HG03025 (cell line): Measurements from ENCODE around the gene NBPF1.
"Not testable (repeated sequence)": the region's sequence is repeated elsewhere in the genome, so short reads cannot be mapped to it uniquely, and the experiment has no call there.

Experiments
- ATAC-seq: cut with Tn5 transposase; IDR thresholded peaks from one replicate; pipeline ENCODE4 v1.9.1; 2021; ENCODE audit warnings: mild to moderate bottlenecking, moderate library complexity; ENCODE audit not compliant: unreplicated experiment, low FRiP score

NBPF1 gene

DNA sequence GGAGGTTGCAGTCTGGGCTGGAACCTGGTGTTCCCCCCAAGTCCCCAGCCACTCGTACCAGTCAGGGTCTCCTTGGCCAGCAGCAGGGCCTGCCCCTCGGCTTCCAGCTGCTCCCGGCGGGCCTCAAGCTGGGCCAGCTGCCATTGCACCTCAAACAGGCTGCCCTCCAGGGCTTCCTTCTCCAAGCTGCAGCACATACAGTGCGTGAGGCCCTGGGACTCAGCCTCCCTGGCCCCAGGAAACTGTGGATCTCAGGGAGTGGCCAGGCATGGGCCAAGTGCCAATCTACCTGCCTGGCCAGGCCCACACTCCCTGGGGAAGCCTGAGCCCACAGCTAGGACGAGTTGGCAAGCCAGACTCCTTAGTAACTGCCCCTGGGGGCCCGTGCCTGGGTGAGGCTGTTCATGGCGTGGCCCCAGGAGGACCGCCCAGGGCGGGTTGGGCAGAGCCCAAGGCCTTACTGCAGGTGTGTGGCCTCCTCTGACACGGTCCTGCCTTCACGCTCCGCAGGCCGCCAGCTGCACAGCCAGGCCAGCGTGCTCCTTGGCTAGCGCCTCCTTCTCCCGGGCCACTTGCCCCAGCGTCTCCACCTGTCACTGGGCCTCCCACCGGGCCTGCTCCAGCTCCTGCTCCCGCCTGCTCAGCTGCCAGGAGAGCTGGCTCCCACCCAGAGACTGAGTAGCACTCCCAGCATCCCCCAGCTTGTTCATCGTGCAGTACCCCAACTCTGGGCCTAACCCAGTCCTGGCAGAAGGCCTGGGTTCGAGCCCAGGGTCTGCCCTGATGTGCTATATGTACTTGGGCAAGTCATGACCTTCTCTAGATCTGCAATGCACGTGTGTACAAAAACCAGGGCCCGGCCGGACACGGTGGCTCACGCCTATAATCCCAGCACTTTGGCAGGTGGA is 10.7 kb upstream of the NBPF1 start:
- not testable (repeated sequence) for ATAC-seq

DNA sequence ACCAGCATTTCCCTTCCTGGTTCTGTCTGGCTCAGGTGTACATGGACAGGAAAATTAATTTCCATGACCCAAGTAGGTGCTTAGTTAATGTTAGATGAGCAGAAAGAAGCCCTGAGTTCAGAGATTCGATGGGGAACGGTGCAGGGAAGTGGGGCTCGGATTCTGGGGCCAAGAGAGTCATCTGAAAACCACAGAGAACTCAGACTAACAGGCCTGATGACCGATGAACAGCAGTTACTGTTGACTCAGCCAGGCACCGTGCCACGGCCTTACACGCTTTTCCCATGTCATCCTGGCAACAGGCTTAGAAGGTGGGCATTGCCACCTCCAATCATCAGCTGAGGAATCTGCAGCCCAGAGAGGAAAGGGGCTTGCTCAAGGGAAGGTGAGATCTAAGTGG is 10.0 kb upstream of the NBPF1 start:
- not testable (repeated sequence) for ATAC-seq

DNA sequence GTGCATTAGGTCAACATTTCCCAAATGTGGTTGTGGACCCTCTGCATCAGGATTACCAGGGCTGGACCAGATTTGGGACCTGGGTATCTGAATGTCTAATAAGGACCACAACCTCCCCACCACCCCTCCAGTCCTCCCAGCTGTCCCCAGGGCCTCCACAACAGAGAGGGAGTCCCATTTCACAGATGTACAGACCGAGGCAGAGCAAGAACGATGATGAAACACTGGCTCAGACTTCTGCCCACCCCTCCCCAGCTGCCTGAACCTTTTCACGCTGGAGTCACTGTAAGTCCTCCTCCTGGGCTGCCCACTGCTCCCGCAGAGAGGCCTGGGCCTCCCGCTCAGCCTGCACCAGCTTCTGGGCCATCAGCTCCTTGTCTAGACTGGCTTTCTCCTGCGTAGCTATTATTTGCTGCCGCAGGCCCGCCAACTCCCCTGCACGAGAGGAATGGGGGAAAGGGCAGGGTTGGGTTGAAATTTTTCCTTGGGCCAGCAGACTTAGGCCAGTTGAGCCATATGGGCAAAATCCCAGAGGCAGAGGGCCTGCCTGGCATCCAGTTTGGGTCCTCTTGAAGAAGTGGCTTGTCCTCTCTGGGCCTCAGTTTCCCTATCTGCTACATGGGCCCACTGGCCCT is 8.4 kb upstream of the NBPF1 start:
- not testable (repeated sequence) for ATAC-seq

DNA sequence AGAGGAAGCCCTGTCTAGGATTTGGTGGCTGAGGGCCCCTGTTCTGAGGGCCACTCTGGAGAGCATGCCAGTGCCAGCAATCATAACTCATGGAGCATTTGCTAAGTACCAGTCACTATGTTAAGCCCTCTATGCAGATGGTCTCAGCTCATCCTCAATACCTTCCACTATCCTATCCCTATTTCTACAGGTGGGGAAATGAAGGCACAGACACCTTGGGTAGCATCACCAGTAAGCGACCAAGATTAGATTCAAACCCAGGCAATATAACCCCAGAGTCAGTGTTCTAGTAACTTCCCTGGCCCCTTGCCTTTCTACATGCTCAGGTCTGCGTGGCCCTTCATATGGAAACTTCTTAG is 7.9 kb upstream of the NBPF1 start:
- ATAC-seq: no peak

DNA sequence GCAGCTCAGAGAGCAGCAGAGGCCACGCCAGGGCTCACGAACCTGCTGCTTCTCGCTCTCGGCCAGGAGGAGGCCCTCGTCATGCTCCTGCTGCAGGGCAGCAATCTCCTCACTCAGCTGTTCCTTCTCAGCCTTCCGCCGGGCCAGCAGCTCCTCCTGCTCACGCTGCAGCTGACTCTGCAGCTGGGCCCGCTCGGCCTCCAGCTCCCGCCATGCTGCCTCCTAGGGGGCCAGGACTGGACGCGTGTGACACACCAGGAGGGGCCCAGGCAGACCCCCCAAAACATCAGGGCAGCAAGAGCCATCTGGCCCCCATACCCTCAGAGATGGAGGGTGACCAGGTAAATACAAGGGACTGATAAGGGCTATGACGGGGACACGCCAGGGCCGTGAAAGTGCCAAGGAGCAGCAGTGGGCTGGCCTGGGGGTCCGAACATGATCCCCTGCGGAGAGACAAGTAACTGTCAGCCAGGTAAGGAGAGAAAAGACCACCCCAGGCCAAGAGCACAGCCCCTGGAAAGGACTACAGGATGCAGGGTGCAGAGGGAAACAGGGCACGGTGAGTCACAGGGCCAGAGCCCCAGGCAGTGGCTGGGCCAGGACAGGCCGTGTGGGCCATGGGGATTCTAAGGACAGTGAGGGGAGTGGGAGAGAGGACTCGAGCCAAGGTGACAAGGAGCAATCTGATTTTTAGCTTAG is 6.6 kb upstream of the NBPF1 start:
- not testable (repeated sequence) for ATAC-seq

DNA sequence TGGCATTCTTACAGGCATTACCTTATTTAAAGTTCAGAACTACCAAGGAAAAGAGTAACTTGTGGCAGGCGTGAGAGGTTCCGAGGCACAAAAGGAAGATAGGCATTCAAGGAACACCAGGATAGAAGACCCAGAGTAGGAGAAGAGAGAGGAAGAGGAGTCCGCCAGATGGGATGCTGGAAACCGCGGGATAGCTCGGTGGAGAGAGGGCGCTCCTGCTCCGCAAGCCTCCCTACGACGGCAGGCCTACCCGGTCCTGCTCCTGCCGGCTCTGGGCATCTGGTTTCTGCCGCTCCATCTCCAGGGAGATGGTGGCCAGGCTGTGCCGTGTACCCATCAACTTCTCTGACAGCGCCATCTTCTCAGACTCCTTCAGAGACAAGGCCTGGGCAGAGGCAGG is 5.4 kb upstream of the NBPF1 start:
- no peak for ATAC-seq

DNA sequence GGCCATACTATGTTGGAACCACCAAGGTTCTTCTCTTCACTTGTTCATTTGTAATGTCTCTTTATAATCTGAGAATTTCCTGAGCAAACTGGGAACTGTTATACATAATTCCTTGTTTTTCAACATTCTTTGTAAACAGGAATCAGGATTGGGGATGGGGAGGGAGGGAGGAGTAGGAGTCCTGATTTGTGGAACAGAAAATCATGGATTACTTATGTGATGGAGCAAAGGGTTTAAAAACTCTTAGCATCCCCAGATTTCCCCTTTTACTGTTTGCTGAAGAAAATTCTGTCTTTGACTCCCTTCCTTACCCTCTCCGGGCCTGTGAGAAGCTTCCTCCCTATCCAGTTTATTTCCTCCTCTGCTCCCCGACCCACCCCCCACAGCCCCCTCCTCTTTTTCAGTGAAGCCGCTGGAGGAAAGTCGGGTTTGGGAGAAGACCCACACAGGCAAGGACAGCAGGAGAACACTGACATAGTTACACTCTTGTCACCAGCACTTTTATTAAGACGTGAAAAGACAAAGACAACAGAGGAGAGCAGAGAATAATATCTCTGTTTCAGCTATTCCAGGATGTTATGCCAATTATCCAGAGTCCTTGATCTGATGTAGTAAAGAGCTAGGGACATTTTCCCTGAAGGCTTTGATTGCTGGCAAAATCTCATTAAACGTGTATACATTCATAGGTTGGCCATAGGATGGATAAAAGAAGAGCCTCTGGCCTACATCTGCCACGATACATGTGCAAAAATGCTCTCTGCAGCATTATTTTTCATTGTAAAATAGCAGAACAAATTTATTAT is 4.6 kb upstream of the NBPF1 start:
- no peak for ATAC-seq

DNA sequence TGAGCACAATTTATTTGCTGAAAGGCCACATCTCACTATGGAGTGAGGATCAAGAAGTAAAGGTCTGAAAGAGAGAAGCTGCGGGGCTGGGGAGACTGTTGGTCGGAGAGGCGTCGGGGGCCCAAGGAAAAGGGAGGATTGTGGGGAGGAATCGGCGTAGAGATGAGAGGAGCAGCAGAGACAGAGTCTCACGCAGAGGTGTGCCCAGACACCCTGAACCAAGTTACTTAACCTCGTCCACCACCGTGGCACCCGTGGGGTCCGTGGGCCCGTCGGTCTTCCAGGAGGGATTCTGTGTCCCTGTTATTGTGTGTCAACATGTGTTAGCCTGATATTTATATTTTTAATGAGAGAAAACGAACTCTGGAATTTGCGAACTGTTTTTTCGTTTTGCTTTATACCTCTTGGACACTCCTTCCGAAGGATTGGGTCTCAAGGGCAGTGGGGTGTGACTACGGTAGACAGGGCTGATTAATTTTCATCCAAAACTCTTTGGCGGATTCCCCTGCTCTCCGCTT is 3.8 kb upstream of the NBPF1 start:
- ATAC-seq: no peak

DNA sequence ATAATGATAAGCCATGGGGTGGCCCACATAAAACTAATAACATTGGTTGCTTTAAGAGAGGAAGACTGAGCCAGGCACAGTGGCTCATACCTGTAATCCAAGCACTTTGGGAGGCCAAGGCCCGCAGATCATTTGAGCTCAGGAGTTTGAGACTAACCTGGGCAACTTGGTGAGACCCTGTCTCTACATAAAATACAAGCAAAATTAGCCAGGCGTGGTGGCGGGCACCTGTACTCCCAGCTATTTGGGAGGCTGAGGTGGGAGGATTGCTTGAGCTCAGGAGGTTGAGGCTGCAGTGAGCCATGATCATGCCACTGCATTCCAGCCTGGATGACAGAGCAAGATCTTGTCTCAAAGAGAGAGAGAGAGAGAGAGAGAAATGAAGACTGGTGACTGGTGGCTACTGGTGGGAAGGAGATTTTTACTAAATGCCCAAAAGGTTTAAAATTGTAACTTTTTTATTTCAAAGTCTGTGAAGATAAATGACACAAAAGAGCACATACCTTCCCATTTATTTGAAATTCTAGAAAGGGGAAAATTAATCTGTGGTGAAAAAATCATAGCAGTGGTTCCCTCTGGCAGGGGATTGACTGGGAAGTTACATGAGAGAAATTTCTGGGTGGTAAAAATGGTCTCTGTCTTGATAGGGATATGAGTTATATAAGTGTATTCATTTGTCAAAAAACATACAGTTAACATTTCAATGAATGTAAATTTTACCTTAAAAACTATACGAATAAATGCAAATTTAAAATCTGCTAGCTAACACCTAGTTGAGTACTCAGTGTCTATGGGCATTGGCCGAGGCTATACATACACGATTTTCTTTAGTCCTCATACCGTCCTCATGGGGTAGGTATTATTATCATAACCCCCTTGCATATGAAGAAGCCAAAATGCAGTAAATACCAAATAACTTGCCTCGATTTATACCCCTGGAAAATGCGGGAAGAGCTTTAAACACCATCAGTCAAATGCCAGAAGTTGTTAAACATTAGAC is 2.2 kb upstream of the NBPF1 start:
- no peak for ATAC-seq

DNA sequence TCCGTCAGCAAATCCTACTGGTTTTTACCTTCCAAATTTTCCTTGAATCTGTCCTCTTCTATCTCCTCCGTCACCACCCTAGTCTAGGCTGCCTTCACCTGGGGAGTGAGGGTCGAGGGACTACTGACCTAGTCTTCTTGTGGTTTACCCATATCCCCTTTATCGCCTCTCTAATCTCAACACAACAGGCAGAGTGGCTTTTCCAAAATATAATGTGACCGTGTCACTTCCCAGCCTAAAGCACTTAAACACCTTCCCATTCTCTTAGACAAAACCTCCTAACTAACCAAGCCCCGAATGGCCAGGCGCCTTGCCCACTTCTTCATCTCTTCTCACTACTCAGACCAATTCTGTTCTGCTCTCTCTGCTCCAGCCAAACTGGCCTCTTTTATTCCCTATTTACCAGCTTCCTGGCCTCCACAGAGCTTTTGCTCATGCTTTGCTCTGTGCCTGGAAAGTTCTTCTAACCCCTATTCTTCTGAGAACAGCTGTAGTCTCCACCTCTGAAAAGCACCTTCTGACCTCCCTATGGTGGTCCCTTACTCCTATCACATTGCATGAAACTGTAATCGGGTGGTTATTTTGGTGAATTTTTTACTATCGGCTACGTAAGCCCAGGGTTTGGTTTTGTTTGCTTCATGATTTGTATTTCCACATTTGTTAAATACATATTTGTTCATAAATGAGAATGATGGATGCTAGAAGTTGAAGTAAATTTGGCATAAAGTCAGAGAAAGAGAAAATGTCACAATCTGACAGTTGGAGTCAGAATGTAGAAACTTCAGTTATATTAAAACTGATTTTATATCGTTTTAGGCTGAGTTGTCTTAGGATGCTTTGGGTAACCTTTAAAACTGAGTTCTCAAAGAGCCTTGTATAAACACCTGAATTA is 1.2 kb upstream of the NBPF1 start:
- no peak for ATAC-seq

DNA sequence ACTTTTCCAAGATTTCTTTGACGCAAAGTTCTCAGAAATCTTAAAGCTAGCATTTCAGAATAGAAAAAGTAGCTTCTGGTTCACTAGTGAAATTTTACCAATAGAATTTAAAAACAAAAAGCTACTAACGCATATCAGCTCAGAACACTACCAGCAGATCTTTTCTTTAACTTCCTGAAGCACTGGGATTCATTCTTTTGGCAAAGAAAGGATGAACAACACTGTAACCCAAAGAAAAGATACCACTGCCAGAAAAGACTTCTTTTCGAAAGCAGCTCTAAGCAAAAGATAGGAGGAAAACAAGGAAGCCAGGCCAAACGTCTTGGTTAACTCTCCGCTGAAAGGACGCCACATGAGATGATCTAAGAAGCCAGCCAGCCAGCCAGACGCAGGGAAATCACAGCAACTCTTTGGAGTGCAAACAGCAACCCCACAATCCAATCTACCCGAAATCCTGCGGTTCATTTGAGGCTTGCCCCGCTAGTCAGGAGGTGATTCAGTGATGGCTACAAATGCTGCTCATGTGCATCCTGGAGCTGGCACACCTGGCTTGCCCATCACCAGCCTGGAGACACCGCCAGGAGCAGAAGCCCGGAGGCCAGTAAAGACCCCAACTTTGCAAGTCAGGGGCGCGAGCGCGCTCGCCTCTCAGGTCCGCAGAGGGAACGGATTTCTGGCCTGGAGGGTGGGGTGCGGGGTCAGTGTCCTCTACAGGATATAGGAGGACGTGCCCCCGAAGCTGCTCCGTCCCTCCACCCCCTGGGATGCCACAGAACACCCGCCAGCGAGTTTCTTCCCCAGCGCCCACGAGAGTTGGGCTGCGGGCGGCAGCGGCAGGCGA is 812 bp downstream of the NBPF1 start:
- no peak for ATAC-seq

DNA sequence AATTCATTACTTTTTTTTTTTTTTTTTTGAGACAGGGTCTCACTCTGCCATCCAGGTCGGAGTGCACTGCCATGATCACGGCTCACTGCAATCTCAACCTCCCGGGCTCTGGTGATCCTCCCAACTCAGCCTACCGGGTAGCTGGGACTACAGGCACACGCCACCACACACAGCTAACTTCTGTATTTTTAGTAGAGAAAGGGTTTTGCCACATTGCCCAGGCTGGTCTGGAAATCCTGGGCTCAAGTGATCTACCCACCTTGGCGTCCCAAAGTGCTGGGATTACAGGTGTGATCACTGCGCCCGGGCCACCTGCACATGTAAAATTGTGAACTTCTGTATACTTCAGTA is 1.4 kb downstream of the NBPF1 start:
- ATAC-seq: not testable (repeated sequence)

DNA sequence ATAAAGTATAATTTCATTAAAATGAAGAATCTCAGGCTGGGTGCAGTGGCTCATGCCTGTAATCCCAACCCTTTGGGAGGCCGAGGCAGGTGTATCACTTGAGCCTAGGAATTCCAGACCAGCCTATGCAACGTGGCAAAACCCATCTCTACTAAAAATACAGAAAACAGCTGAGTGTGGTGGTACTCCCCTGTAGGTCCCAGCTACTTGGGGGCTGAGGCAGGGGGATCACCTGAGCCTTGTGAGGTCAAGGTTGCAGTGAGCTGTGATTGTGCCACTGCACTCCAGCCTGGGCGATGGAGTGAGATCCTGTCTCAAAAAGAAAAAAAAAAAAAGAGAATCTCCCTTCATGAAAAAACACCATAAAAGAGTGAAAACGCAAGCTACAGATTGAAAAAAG is 2.2 kb downstream of the NBPF1 start:
- not testable (repeated sequence) for ATAC-seq

DNA sequence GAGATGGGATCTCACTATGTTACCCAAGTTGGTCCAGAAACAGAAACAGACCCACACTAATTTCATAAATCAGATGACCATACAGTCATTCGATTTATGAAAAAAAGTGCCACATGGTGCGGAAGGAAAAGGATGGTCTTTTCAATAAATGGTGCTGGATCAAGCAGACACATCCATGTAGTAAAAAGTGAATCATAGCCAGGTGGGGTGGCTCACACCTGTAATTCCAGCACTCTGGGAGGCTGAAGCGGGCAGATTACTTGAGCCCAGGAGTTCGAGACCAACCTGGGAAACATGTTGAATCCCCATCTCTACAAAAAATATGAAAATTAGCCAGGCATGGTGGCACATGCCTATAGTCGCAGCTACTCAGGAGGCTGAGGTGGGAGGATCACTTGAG is 2.8 kb downstream of the NBPF1 start:
- ATAC-seq: not testable (repeated sequence)

DNA sequence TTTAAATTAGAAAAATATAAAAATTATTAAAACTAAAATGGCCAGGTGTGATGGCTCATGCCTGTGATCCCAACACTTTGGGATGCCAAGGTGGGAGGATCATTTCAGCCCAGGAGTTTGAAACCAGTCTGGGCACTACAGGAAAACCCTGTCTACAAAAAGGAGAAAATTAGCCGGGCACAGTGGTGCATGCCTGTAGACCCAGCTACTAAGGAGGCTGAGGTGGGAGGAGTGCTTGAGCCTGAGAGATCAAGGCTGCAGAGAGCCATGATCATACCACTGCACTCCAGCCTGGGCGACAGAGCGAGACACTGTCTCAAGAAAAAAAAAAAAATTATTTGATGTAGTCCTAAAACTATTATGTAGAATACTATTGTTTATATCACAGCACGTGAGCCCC is 3.6 kb downstream of the NBPF1 start:
- ATAC-seq: not testable (repeated sequence)

DNA sequence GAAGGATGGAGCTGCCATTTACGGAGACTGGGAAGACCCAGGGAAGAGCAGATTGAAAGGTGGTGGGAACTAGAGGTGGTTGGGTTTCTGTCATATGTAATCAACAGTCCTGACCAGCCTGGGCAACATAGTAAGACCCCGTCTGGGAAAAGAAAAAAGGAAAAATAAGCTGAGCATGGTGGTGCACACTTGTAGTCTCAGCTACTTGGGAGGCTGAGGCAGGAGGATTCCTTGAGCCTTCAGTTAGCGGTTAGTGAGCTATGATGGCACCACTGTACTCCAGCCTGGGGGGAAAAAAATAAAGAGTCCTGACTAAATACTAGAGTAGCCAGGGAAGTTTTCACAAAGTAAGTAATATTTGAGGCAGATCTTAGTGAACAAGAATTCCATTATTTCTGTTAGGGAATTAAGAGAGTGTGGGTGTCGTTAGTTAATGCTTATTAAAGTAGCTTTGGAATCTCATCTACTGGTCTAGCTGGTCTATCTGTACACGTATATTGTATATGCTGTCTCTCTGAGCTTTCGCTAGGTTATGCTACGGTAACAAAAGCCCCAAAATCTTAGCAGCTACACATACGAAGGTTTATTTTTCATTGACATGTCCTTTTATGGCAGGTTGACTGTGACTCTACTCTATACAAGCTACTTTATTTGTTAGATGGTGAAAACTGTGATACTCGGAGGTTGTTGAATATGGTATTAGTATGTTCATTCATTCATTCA is 4.4 kb downstream of the NBPF1 start:
- ATAC-seq: no peak
